ENCODE data around the gene SLC8A1.

GRCh38 chr2:40256649-40257048 is 195.2 kb downstream of the SLC8A1 start:
- no peak for TF ChIP-seq CTCF (IDR thresholded peaks at IDR 0.05 in 4 of 5, conservative IDR thresholded peaks at IDR 0.05 in 1 of 5)
- TF ChIP-seq POLR2A (IDR thresholded peaks at IDR 0.05), result no peak
